Measurements from ENCODE around the gene RFTN1. TPM values are rescaled to one million over a fixed set of nuclear protein-coding genes. Genes with fewer than 3 reads are reported as not detected.
A peak's percentile ranks its signal among the peaks of the same experiment; 100 is the strongest.

Gene RFTN1
- total RNA-seq, 1 donor from 2014 or later = 43.2 TPM

DNA sequence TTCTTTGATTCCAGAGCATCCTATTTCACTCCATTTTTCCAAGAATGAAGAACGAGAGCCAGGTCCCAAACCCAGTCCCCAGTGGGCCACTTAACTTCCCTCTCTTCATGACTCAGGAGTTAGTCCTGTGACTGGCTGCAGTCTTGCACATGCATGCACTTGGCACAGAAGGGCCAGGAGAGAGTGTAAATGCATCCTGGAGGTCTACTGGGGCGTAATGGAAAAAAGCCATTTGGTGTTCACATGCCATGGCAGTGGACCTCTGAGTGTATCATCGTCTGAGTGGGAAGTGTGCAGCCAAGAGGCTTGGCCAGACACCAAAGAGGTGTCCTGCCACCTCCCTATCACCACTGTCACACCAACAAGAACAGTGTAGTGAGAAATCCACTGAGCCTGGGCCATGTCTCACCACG, 15.1 kb upstream of the RFTN1 start:
- no peak for DNase-seq (ENCODE audit: low read depth)

DNA sequence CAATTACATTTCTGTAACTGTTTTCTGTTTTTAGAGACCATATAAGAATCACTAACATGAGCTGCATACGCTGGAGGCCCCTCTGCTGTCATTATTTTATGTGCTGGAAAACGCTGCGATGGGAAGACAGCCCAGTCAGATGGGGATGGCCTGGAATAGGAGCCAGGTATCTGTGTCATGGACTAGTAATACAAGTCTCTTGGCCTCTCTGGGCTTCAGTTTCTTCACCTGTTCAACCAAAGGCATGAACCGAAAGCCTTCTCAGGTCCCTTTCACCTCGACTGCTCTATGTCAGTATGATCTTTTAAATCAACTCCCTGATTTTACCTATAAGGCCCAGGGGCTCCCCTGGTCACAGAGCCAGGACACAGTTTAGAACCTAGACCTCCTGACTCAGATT, 14.6 kb upstream of the RFTN1 start:
- no peak for DNase-seq (ENCODE audit: low read depth)

DNA sequence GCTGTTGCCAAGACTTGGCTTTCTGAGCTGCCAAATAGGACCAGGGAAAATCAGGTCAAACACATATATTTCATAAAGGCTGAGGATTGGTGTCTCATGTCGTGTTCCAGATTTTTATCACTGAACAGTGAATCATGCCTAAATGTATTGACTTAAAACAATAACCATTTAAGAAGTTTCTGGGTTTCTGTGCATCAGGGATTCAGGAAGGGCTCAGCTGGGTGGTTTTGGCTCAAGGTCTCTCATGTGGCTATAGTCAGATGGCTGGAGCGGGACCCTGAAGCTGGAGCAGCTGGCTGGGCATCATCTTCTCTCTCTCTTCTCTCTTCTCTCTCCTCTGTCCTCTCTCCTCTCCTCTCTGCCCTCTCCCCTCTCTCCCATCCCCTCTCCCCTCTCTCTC, 10.7 kb upstream of the RFTN1 start:
- no peak for DNase-seq (ENCODE audit: low read depth)

DNA sequence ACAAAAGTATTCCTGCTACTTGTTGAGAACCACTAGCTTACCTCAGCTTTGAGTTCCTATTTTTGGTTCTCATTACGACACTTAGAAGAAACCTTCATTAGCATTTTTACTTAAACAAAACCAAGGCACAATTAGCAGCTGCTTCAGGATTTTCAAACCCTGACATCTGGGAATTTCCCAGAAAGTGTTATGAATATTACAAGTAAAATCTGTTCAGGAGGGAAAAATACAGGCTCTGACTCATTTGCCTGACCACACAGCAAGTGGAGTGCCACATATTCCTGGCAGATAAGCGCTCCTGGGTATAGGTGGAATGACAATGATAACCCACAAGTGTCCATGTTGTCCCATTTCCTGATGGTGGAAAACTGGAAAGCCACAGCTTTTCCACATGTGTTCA, 10.3 kb upstream of the RFTN1 start:
- no peak for DNase-seq (ENCODE audit: low read depth)

DNA sequence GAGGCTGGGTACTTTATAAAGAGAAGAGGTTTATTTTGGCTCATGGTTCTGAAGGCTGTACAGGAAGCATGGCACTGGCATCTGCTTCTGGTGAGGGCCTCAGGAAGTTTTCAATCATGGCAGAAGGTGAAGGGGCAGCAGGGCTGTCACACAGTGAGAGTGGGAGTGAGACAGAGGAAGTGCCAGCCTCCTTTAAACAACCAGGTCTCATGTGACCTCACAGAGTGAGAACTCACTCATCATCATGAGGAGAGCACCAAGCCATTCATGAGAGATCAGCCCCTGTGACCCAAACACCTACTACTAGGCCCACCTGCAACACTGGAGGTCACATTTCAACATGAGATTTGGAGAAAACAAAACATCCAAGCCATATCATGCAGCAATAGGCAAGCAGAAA, 9.3 kb upstream of the RFTN1 start:
- no peak for DNase-seq (ENCODE audit: low read depth)

DNA sequence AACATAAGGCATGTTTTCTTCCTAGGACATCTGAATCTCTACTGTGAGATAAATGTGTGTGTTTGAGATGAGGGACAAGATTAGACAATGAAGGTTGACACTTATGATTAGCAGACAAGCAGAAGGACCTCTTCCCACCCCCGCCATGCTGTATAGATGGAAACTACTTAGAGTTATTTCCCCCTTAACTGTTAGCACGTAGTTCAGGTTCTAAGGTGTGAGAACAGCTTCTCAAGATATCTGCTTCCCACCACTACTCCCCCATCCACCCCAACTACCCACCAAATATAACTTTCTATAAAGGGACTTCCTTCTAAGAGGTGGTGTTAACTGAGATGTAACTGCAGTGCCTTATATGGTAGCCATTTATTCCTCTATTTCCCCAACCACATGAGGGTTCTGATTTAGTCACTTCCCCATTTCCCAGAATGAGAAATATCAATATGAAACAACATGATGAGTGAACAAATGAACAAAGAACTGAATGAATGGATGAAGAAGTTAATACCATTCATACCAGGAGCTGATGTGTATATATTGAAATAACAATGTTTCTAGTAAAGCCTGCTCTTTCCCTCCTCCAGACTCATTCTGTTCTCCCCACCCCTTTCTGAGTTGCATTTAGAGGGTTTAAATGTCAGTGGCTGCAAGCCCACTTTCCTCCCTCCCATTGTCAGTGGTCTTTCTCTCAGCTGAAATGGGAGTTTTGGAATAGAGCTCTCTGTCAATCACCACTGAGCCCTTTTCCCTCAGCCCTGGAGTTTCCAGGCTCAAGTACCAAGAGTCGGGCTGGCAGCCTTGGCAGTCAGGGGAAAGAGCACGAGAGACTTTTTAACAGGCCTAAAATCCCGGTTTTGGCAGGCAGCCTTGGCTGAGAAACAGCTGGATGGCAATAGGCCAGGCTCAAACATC, 7.7 kb upstream of the RFTN1 start:
- no peak for DNase-seq (ENCODE audit: low read depth)

DNA sequence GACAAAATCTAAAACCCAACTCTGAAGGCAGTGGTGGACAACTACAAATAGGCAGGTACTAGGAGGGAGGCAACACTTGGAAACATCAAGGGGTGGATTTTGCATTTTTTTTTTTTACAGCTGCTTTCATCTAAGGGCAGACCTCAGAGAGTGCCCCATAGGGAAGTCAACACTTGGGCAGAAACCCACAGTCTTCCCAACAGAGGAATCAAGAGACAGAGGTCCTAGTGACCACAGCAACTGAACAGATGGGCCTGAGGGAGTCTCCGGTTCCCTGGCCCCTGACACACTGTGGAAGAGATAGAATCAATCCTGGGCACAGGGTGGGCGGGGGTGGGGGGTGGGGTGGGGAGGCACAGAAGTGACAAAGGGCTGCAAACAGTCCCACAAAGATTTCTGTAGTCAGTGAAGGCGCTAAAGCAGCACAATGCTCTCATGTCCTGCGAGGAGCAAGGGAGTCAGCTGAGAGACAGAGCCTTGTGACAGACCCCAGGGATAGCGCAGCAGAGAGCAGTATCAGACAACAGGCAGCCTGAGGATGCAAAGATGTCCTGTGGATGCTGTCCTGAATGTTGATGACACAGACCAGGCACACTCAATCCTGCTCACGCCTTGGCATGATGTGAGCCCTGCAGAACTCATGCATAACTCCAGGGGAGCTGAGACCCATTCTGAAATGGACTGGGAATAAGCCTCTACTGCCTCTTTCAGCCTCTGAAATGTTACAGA, 6.9 kb upstream of the RFTN1 start:
- no peak for DNase-seq (ENCODE audit: low read depth)

DNA sequence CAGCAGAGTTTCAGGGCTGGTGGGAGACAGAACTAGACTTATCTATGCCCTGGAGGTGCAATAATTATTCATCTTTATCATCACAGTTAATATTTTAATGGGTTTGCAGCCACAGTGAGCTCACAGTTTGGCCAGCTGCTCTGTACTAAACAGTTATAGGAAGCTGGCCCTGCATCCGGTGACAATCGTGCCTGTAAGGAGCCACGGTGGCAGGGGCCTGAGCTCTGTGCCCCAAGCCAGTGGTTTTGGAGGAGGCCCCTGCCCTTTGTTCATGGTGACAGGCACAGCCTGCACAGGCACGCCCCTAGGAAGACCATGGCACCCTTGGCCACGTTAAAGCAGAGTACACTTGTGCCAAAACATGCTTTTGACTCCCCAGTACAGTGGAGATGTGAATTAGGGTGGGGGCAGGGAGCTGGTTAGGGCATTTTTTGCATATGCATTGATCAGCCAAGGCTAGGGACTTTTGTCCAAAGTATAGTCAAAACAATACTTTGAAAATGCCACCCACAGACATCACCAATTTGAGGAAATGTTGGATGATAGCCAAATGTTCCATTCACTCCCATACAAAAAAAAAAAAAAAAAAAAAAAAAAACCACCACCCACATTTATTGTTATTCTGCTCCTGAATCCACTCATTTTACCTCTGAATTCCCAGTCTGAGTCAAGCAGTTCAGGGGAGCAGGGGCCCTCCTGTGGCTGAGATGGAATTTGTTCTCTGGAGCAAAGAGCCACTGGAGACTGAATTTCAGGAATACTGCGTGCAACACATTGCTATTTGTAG, 3.4 kb upstream of the RFTN1 start:
- DNase-seq (ENCODE audit: low read depth) = peak; percentile 53

DNA sequence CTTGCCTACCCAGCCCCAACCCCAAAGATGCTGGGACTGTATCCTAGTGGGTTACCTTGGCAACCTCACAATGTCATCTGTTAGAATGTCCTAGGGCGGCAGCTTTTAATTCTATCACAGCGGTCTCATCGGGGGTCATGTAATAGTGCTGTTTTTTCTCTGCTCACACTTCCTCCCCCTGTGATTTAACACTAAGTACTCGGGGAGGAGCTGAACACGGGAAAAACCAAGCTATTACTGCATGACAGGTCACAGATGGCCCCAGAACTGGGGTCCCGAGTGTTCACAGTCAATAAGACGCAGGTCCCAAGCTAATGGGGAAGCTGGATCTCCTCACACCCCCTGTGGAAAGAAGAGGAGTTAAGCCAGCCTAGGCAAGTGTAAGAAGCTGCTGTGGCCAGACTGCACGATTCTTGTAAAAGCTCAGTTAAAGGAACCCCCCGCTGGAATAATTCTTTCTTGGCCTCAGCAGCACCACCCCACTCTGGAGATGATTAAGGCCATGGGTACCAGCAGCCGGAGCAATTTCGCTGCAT, 2.5 kb upstream of the RFTN1 start:
- no peak for DNase-seq (ENCODE audit: low read depth)

DNA sequence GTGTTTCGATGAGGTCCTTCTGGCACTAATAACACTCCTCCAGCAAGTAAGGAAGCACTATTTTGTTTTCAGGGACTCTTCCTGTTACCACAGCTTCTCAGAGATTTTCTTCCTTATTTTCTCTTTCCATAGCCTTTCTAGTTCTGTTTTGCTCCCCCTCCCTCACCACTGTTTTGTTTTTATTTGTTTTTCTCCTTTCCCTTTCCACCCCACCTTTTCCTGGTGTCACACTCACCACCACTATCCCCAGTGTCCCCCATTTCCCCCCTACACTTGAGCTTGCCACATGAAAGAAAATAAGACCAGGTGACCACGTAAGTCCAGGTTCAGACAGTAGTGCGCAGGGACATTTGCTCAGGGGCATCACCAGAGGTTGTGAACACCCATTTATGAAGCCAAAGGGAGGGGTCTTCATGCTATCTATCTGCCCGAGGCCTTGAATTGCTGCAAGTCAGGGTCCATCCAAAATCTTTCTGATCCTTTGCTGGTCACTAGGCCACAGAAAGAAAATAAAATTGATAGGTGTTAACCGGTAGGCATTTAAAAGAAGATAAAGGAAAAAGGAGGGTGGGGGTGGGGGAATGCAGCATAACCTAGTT, 1.4 kb upstream of the RFTN1 start:
- DNase-seq (ENCODE audit: low read depth) = no peak

DNA sequence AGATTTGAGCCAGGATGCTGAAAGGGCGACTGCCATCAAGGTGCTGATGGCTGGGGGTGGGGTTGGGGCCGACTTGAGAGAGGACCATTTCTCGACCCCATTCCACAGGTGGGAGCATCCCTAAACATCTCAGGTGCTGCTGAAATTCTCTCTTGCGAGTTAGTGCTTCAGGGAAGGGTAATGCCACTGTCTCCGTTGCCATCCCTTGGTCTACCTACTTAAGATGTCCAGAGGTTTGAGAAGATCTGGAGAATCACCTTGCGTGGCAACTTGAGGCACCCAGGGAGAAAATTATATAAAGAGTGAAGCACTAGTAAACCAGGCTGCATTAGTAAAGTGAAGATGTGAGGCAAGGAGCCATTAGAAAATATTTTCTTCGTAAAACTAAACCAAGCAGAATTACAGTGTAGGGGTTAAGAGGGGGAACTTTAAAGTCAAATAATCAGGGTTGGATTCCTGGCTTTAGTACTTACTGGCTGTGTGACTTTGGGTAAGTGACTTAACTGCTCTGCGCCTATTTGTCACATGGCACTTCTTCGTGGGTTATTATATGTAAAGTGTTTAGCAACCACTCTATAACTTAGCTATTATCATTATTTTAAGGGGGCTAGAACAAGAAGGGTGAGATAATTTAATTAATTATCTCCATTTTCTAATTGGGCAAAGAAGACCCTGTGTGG, 662 bp upstream of the RFTN1 start:
- no peak for DNase-seq (ENCODE audit: low read depth)

DNA sequence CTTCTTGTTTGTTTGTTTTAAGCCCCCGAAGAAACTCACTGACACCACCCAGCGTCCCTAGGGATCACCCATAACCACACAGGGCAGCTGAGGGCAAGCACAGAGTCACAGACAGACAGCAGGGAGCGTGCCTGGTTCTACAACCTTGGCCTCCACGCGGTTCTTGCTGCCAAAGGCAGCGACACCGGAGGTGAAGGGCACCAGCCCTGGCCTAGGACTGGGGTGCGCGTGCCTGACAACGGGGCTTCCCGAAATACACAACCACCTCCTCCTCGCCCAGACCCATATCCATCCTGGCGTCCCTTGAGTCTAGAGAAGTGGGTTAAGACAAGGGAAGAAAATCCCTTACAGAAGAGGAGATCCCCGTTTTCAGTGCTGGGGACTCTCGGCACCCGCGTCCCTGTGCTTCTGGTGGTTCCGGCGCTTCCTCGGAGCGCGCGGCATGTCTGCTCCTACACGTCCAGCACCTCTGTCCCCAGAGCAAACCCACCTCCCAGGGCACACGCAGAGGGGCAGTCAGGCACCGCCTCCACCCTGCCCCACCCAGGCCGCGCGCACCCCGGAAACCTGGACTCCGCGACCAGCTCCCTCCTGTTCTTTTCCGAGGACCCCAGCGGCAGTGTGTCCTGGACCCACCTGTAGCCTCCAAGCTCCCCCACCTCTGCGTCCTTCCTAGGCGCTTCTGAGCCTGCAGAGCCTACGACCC, 911 bp downstream of the RFTN1 start:
- no peak for DNase-seq (ENCODE audit: low read depth)

DNA sequence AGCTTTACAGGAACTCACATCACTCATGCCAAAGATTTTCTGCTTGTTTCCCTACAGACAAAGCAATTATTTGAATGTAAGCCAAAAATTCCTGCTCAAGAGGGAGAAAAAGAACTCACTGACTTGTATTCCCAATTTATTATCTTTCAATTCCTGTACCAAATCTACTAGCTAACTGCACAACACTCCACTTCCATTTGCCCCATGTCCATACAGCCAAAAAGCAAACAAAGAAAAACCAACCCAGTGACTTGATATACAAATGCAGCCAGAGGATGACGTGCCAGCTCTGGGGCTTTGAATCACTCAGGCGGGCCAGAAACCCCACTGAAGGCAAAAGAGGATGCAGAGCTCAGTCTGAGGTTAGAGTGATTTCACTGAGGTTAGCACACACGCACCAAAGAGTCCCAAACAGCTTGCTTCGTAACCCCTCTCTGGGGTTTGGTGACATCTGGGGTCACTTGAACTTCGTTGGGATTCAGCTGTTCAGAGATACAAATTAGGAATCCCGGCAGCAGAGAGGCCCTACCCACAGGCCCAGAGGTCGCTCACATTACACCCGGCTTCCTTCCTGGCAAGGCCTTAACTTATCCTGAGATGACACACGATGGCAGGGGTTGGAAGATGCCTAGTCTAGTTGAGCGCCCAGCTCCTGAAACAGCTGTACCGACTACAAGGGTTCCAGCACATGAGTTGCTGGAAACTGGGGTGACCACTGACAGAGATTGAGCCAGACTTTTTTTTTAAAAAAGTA, 1.6 kb downstream of the RFTN1 start:
- DNase-seq (ENCODE audit: low read depth) = peak; percentile 52

DNA sequence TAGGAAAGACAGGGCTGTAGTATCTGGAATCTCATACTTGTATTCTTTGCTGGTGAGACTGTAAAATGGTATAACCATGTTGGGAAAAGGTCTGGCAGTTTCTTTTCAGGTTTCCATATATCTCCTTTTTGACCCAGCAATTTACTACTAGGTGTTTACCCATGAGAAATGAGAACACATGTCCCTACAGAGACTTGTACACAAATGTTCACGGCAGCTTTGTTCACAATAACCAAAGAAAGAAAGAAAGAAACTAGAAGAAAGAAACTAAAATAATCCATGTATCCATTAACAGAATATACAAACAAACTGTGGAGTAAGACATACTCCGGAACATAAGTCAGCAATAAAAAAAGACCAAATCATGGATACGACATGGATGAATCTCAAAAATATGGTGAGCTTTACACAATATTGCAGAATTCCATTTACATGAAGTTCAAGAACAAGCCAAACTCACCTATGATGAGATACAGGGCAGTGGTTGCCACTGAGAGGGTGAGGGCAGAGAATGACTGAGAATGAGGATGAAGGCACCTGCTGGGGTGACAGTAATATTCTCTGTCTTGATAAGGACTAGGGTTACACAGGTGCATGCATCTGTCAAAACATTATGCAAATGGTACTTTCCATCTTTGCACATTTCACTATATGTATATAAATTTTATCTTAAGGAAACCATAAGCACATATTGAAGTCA, 2.7 kb downstream of the RFTN1 start:
- DNase-seq (ENCODE audit: low read depth) = no peak

DNA sequence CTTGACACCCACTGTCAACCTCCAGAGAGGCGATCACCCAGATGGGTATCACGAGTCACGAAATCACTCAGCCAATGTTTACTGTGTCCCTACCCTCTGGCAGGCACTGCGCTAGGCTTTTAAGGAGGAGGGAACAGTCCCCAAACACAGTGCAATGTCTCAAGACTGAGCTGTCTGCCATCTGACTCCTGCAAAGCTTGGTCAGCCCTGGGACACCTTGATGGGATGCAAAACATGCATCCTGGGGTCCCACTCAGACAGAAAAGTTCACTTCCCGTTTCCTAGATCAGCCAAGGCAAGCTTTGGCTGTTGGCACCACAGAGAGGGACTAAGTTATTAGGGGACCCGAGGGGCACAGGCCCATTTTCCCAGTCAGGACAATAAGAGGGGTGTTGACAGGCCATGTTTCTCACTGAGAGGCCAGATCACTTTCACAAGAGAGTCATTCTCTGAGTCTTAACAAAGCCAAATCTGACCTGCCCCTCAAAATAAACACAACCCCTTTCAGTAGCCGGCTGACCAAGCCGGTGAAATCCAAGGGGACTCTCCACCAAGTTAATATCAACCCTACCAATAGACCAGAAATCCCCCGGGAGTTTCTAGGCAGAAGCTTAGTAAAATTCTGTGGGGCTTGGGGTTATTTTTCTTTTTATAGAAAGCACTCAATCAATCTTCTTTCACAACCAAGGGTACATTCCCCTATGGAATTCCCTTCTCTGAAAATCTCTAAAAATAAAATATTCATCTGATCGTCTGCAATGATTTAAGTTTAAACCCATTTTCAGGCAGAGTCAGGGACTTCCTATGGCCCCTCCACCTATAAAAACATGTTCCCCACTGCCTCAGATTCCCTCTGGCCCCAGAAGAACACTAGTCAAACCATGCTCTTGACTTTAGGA, 3.5 kb downstream of the RFTN1 start:
- peak; percentile 16 for DNase-seq (ENCODE audit: low read depth)

DNA sequence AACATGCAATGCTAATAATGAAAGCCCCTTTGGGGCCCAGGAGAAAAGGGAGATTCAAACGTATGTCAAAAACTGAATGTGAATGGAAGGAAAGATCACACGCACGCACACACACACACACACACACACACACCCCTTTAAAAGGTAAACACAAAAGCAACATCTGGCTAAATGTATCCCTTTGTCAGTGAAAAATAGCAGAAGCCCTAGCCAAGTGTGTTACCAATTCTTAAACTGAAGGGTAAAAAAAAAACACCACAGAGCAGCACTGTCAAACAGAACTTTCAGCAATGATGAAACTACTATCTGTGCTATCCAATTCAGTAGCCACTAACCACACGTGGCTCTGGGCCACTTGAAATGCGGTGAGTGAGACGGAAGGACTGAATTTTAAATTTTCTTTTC, 4.9 kb downstream of the RFTN1 start:
- DNase-seq (ENCODE audit: low read depth) = no peak

DNA sequence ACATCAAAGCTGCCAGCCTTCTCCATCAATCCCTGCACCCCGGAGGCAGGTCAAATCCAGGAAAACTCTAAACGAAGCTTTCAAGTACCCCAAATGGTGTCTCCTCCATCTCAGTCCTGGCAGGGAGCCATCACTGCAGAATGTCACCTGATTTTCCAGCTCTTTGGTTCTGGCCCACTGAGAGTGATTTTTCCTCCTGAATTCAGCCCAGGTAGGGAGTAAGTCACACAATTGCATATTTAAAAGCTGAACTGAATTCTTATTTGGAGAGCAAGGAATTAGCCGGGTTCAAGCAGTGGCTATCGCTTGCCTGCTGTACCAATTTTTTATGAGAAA, 5.3 kb downstream of the RFTN1 start:
- no peak for DNase-seq (ENCODE audit: low read depth)

DNA sequence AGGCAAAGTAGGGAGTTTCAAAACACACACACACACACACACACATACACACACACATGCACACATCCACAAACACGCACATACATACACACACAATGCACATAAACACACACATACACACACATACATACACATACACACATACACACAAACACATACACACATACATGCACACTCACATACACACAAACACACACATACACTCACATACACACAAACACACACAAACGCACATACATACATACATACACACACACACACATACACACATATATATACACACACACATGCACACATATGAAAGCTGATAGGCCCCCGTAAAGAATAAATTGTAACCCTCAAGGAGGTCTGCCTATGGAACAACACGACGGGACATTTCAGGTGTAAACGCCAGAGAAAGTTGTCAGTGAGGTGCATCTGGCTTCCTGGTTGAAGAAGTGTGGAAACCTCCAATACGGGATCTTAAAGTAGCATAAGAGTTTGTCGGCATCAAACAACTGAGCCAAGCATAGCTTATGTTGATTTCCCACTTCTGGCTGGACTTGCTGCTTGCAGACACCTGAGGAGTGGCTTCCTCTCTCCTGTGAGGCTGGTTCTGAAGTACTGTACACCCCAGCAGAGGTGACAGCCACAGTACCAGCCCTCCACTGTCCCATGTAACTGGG, 5.8 kb downstream of the RFTN1 start:
- no peak for DNase-seq (ENCODE audit: low read depth)

Data from renal cortical epithelial cell (primary cell).